Suprapubic skin (tissue), 4 donors: ENCODE measurements around the gene SYNGR1.

Experiments used
- CTCF ChIP-seq, 2 donors: fragments of 200-600 bp in 1 of 2; fragments of 450-650 bp in 1 of 2; sonication (generic) in 1 of 2; IDR thresholded peaks; one replicate each; pipeline ENCODE4 v1.5.1; 2016 to 2019; ENCODE audit warnings: antibody characterized with exemption in 2 of 2, mild to moderate bottlenecking in 1 of 2, moderate library complexity in 1 of 2
- EP300 ChIP-seq: sonication (generic); formaldehyde crosslinking; IDR thresholded peaks from one replicate; pipeline ENCODE4 v1.6.1; 2017; ENCODE audit warnings: antibody characterized with exemption
- POLR2A ChIP-seq, 2 donors: fragments of 450-650 bp; IDR thresholded peaks; one replicate each; pipeline ENCODE4 v1.6.1; 2017; ENCODE audit warnings: antibody characterized with exemption in 2 of 2, mild to moderate bottlenecking in 2 of 2, moderate library complexity in 2 of 2
- POLR2AphosphoS5 ChIP-seq, 3 donors: sonication (generic); formaldehyde crosslinking; IDR thresholded peaks; one replicate each; pipeline ENCODE4 v1.6.1; 2017; ENCODE audit warnings: antibody characterized with exemption in 3 of 3

- TF ChIP-seq CTCF (IDR thresholded peaks at IDR 0.05) (no peak), POLR2A (IDR thresholded peaks at IDR 0.05) (no peak), POLR2AphosphoS5 (IDR thresholded peaks at IDR 0.05) (no peak), EP300 (no peak)
These were observed 2.0 kb downstream of the SYNGR1 start for GRCh38 chr22:39351689-39352214.
